HCT116 (cell line): Measurements from ENCODE around the gene RRAGD. TPM values are rescaled to one million over a fixed set of nuclear protein-coding genes. Genes with fewer than 3 reads are reported as not detected.

Experiments used
- ATAC-seq: fragments of 200-7000 bp; cut with Tn5 transposase; 2 replicates; pipeline ENCODE4 v1.9.1; 2020; ENCODE audit warnings: mild to moderate bottlenecking, moderate library complexity
- BruUV-seq: library from RNA; stranded (reverse); fragments of 400-500 nt; replicated peaks from 2 replicates; lab custom pipeline; 2021; lab: Mats Ljungman, UMichigan
- CTCF ChIA-PET: fragments of 300-600 bp; sonication (Branson Sonifier 250); formaldehyde crosslinking; loops from one replicate; lab custom pipeline; 2021; ENCODE audit warnings: antibody characterized with exemption; lab: Charles Lee
- POLR2A ChIA-PET: fragments of 300-600, 350-600 bp; sonication (Branson Sonifier 250); formaldehyde crosslinking; loops from one replicate; lab custom pipeline; 2021; ENCODE audit warnings: antibody characterized with exemption; lab: Charles Lee
- RAD21 ChIA-PET, 2 experiments: fragments of 300-600 bp; sonication (Branson Sonifier 250); formaldehyde crosslinking; loops; one replicate each; lab custom pipeline; 2023; ENCODE audit warnings: low total read pairs in 2 of 2; ENCODE audit not compliant: uncharacterized antibody in 2 of 2, unreplicated experiment in 2 of 2, low non-redundant PET in 1 of 2; lab: Charles Lee
- DNase-seq: peaks from one replicate; pipeline ENCODE4 v3.0.0-alpha.2; 2010; ENCODE audit warnings: low read depth, low spot score
- H2AFZ ChIP-seq: fragments of 200-600 bp; shearing (Covaris generic), sonication (generic); 2 replicates; pipeline ENCODE4 v1.6.1; 2017; ENCODE audit warnings: low read depth, mixed run types, mixed read lengths, antibody characterized with exemption, low read length; ENCODE audit not compliant: poor library complexity, severe bottlenecking
- H3K27ac ChIP-seq: 2 replicates; pipeline ENCODE4 v1.5.1; 2012; ENCODE audit warnings: low read depth, low read length
- H3K27me3 ChIP-seq: fragments of 200-600 bp; sonication (generic); 2 replicates; pipeline ENCODE4 v1.6.1; 2016; ENCODE audit warnings: mixed run types, low read length, mixed read lengths; ENCODE audit not compliant: insufficient read depth
- H3K36me3 ChIP-seq, 2 experiments: fragments of 200-500 bp in 1 of 2; fragments of 200-600 bp in 1 of 2; sonication (Bioruptor generic) in 1 of 2; sonication (generic) in 1 of 2; 2 replicates each; pipeline versions ENCODE4 v1.5.1 to v1.6.1; 2014 to 2016; ENCODE audit warnings: low read length in 2 of 2, inconsistent platforms in 1 of 2, mixed read lengths in 1 of 2, mixed run types in 1 of 2; ENCODE audit not compliant: insufficient read depth in 2 of 2, control insufficient read depth in 1 of 2
- H3K4me1 ChIP-seq, 2 experiments: fragments of 200-600 bp in 1 of 2; sonication (generic) in 1 of 2; 2 replicates each; pipeline versions ENCODE4 v1.5.1 to v1.6.1; 2012 to 2017; ENCODE audit warnings: low read length in 2 of 2, inconsistent platforms in 1 of 2, mild to moderate bottlenecking in 1 of 2, mixed read lengths in 1 of 2, mixed run types in 1 of 2, moderate library complexity in 1 of 2; ENCODE audit not compliant: insufficient read depth in 2 of 2, control insufficient read depth in 1 of 2
- H3K4me2 ChIP-seq: fragments of 200-600 bp; sonication (generic); 2 replicates; pipeline ENCODE4 v1.6.1; 2017; ENCODE audit warnings: mixed run types, low read length, mixed read lengths
- H3K4me3 ChIP-seq, 2 experiments: fragments of 200-600 bp in 1 of 2; sonication (generic) in 1 of 2; replicated peaks in 1 of 2; 2 replicates each; pipeline ENCODE4 v1.5.1; 2011 to 2016; ENCODE audit warnings: low read length in 2 of 2, control low read depth in 1 of 2, low read depth in 1 of 2, mild to moderate bottlenecking in 1 of 2, mixed read lengths in 1 of 2, mixed run types in 1 of 2
- H3K79me2 ChIP-seq: fragments of 200-600 bp; sonication (generic); 2 replicates; pipeline ENCODE4 v1.6.1; 2017; ENCODE audit warnings: mild to moderate bottlenecking, mixed run types, low read length, moderate library complexity, mixed read lengths; ENCODE audit not compliant: insufficient read depth
- H3K9ac ChIP-seq: fragments of 200-600 bp; sonication (generic); 2 replicates; pipeline ENCODE4 v1.6.1; 2016; ENCODE audit warnings: low read length, mixed read lengths
- H3K9me2 ChIP-seq: fragments of 200-600 bp; sonication (generic), shearing (Covaris generic); 2 replicates; pipeline ENCODE4 v1.6.1; 2017; ENCODE audit warnings: mixed run types, mild to moderate bottlenecking, moderate library complexity; ENCODE audit not compliant: insufficient read depth
- H3K9me3 ChIP-seq, 2 experiments: fragments of 200-500 bp in 1 of 2; fragments of 200-600 bp in 1 of 2; sonication (Bioruptor generic) in 1 of 2; sonication (generic) in 1 of 2; 2 replicates each; pipeline ENCODE4 v1.6.1; 2014 to 2017; ENCODE audit warnings: low read length in 2 of 2, mixed read lengths in 2 of 2, inconsistent platforms in 1 of 2, low read depth in 1 of 2, mild to moderate bottlenecking in 1 of 2, mixed run types in 1 of 2, moderate library complexity in 1 of 2; ENCODE audit not compliant: control insufficient read depth in 1 of 2, insufficient read depth in 1 of 2
- H4K20me1 ChIP-seq: fragments of 200-600 bp; sonication (generic), shearing (Covaris generic); 2 replicates; pipeline ENCODE4 v1.6.1; 2017; ENCODE audit warnings: mixed run types, mild to moderate bottlenecking, moderate library complexity; ENCODE audit not compliant: insufficient read depth
- CTCF ChIP-seq, 3 experiments: fragments of 200-600 bp in 1 of 3; sonication (generic) in 1 of 3; IDR thresholded peaks in 2 of 3; conservative IDR thresholded peaks in 1 of 3; 2 replicates each; pipeline ENCODE4 v1.5.1; 2012 to 2017; ENCODE audit warnings: low read depth in 2 of 3, low read length in 2 of 3, antibody characterized with exemption in 1 of 3, borderline replicate concordance in 1 of 3, control low read depth in 1 of 3, mild to moderate bottlenecking in 1 of 3, mixed read lengths in 1 of 3, mixed run types in 1 of 3, moderate library complexity in 1 of 3; ENCODE audit not compliant: insufficient read depth in 1 of 3
- EZH2phosphoT487 ChIP-seq: fragments of 200-600 bp; IDR thresholded peaks from 2 replicates; pipeline ENCODE4 v1.6.1; 2018; ENCODE audit warnings: antibody characterized with exemption, borderline replicate concordance
- RAD21 ChIP-seq: IDR thresholded peaks from 2 replicates; pipeline ENCODE4 v1.6.1; 2012; ENCODE audit warnings: low read depth, mild to moderate bottlenecking
- REST ChIP-seq: IDR thresholded peaks from 2 replicates; pipeline ENCODE4 v1.6.1; 2012; ENCODE audit warnings: low read depth
- TCF7L2 ChIP-seq: IDR thresholded peaks from 2 replicates; pipeline ENCODE4 v1.7.0; 2011; ENCODE audit warnings: borderline replicate concordance, inconsistent platforms; ENCODE audit not compliant: insufficient read depth, insufficient read length; ENCODE audit errors: extremely low read depth
- intact Hi-C: fragments of 100-400 bp; cut with micrococcal nuclease; formaldehyde crosslinking; loops from 2 replicates; pipeline ENCODE4 v1.10.0; 2022
- total RNA-seq: library from RNA; stranded (reverse); gene quantifications from one replicate; pipeline ENCODE4 v1.2.1, GENCODE V29; 2021; ENCODE audit not compliant: unreplicated experiment

RRAGD gene
- total RNA-seq, 1 experiment from 2014 or later: 15.9 TPM

GRCh38 chr6:89368107-89368506, 44.0 kb downstream of the RRAGD start:
- CTCF ChIA-PET: interaction anchor here (0.6 to 2.1 kb wide), 10 partner anchors 9 to 385 kb away, joined by 3 to 12 read pairs (median 4); no protein-coding TSS in a partner anchor
- RAD21 ChIA-PET: no interaction called here
- Histone ChIP-seq H3K27me3 (no peaks in the 10 kb centered on the region), H3K9me3 (no peaks in the 10 kb centered on the region), H3K36me3 (no peaks in the 10 kb centered on the region), H2AFZ (no peak overlapping the region), H3K9ac (no peak overlapping the region), H3K4me2 (no peak overlapping the region), H4K20me1 (peaks cover 6% of the 10 kb centered on the region; the same call in 1 of the 2 replicates), H3K27ac (no peak overlapping the region), H3K79me2 (no peaks in the 10 kb centered on the region), H3K9me2 (no peaks in the 10 kb centered on the region), H3K4me1 (peaks cover 0 to 5% of the 10 kb centered on the region in 2 experiments; a peak in 2 of 4 replicates), H3K4me3 (no peak overlapping the region)
- intact Hi-C loops: loop anchor here (2.0 to 5.0 kb wide), 4 partner anchors 85 to 1109 kb away; no protein-coding TSS in a partner anchor
- ATAC-seq (peak; percentile 56; the same call in 1 of the 2 replicates), DNase-seq (no peak)
- no peak for TF ChIP-seq TCF7L2
- TF ChIP-seq RAD21: peak; percentile 67
- peak; percentile 73 to 91 (median 87) for TF ChIP-seq CTCF (IDR thresholded peaks at IDR 0.05 in 2 of 3, conservative IDR thresholded peaks at IDR 0.05 in 1 of 3; ENCODE audit: borderline replicate concordance in 1 of 3, insufficient read depth in 1 of 3, low read depth in 2 of 3, low read length in 2 of 3)
- no peak for TF ChIP-seq EZH2phosphoT487
- TF ChIP-seq REST: no peak
- POLR2A ChIA-PET: interaction anchor here (1.4 kb wide), 1 partner anchor 9 kb away, joined by 3 read pairs; no protein-coding TSS in a partner anchor
- no TSS peak for BruUV-seq
